ENCODE data around the gene NUDT22.

The NUDT22 gene

GRCh38 chr11:64229744-64230170 lies 3.7 kb downstream of the NUDT22 start:
- DNase-seq: no peak

- DNase-seq: peak; percentile 78
Observed at GRCh38 chr11:64230171-64230984, 4.3 kb downstream of the NUDT22 start, which contains the start of gene DNAJC4. Gene DNAJC4 (plus strand): TSS chr11:64230548. CDS start chr11:64230855, 307 bp downstream.

GRCh38 chr11:64230985-64231365 lies 4.9 kb downstream of the NUDT22 start:
- DNase-seq: no peak

GRCh38 chr11:64231546-64231945 lies 5.5 kb downstream of the NUDT22 start:
- DNase-seq: no peak

DNA sequence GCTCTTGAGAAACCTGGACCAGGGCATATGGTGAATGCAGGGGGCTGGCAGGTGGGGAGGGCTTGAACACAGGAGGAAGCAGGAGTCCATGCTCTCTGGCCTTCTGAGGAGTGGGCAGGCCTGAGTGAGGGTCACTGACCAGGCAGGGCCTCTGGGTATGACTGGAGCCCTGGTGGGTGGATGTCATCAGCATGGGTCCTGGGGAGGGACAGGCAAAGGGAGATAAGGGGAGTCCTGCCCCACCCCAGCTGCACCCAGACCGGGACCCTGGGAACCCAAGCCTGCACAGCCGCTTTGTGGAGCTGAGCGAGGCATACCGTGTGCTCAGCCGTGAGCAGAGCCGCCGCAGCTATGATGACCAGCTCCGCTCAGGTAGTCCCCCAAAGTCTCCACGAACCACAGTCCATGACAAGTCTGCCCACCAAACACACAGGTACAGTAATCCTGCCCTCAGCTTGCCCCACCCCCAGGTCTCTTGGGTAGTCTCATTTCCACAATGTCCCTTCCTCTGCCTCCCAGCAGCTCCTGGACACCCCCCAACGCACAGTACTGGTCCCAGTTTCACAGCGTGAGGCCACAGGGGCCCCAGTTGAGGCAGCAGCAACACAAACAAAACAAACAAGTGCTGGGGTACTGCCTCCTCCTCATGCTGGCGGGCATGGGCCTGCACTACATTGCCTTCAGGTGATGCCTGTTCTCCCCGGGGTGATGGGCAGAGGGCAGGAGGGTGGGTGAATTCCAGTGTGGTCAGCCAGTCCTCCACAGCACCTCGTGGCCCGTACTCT lies 6.3 kb downstream of the NUDT22 start:
- DNase-seq: no peak

GRCh38 chr11:64232967-64233315 lies 6.9 kb downstream of the NUDT22 start:
- no peak for DNase-seq

GRCh38 chr11:64233913-64234586 lies 8.0 kb downstream of the NUDT22 start, which contains the start of gene VEGFB:
Gene VEGFB (plus strand): TSS chr11:64234584. CDS start chr11:64234834, 250 bp downstream.
- peak; percentile 67 for DNase-seq

DNA sequence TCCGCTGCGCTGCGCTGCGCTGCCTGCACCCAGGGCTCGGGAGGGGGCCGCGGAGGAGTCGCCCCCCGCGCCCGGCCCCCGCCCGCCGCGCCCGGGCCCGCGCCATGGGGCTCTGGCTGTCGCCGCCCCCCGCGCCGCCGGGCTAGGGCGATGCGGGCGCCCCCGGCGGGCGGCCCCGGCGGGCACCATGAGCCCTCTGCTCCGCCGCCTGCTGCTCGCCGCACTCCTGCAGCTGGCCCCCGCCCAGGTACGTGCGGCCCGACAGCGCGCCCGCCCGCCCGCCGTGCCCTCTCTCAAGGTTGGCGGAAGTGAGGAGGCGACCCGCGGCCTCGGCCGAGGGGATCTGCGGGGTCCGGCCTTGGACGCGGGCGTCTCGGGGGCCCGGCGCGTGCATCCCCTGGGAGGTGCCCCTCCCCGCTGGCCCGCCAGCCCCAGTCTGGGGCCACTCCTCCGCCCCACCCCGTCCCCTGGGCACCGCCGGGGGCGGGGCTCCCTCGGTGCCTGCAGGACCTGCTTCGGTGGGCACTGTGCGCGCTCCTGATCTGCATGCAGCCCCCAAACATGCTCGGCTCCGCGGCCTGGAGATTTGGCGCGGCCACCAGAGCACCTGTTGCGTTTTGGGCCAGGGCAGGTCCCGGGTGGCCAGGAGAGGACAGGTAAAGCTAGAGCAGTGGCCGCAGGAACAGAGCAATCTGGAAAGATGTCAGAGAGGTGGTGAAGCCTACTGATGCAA lies 8.7 kb downstream of the NUDT22 start:
- DNase-seq: peak; percentile 40

- no peak for DNase-seq
Observed at GRCh38 chr11:64235437-64236161, 9.5 kb downstream of the NUDT22 start.

DNA sequence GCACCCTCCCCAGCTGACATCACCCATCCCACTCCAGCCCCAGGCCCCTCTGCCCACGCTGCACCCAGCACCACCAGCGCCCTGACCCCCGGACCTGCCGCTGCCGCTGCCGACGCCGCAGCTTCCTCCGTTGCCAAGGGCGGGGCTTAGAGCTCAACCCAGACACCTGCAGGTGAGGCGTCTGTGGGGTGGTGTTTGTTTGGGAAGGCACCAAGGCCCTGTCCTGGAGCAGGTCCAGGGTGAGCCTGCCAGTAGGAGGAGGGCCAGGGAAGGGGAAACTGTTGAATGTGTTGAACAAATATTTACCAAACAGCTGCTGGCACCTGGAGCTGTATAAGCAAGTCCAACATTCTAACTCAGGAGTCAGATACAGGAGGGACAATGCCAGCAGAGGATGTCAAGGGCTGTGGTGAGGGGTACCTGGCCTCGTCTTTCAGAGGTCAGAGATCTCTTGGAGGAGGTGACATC lies 11.4 kb downstream of the NUDT22 start:
- DNase-seq: no peak

GRCh38 chr11:64238076-64238475 lies 12.0 kb downstream of the NUDT22 start:
- no peak for DNase-seq

DNA sequence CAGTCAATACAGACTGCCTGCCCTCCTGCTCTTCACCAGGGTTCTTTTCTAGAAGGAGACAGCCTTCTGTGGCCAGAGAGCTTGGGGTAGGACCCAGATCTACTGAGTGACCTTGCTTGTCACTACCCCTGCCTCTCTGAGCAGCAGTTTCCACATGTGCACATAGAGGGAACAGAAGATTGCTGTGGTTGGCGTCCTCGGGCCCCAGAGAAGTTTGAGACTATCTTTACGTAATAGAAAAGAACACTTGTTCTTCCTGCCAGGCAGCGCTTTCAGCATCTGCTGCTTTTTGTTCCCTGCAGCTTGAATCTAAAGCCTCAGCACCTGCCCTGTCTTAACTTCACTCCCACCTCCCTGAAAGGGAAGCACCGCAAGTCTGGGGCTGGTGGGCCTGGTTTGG lies 12.9 kb downstream of the NUDT22 start:
- DNase-seq: no peak

GRCh38 chr11:64239662-64240434 lies 13.8 kb downstream of the NUDT22 start:
- DNase-seq: no peak

DNA sequence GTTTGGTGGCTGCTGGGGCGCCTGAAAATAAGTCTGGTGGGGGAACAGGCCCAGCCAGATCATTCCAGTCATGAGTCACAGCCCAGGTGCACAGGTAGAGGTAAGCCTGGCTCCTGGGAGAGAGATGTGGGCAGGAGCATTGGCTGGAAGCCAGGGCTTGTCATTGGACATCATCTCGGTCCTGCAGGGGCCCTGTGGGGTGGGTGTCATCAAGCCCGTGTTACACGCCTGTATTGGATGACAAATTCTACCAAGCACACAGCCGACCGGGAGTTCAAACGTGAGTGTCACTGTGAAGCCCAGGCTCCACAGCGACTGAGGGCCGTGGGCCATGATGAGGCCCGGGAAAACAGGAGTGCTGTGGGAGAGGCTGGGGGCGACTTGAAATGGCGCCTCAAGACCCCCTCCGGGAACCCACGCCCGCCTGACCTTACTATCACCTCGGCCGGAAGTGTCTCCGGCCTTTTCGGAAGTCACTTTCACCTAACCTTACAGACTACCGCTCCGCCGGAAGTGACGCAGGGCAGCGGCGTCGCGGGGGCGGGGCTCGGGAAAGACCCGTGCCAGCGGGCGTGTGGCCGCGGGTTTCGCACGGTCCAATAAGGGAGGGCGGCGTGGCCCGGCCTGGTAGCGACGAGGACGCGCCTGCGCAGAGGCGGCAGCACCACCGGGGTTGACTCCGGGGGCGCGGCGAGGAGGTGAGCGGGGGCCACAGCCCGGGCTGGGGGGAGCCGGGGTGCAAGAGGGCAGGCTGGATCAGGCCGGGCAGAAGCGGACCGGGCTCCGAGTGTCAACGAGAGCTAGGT lies 14.6 kb downstream of the NUDT22 start, which contains the start of gene FKBP2:
Gene FKBP2, plus strand, starts transcription at position 661 of the 806 bp plus-strand sequence. CDS start 1,293 bp downstream, outside the sequence.
- peak; percentile 95 for DNase-seq

DNA sequence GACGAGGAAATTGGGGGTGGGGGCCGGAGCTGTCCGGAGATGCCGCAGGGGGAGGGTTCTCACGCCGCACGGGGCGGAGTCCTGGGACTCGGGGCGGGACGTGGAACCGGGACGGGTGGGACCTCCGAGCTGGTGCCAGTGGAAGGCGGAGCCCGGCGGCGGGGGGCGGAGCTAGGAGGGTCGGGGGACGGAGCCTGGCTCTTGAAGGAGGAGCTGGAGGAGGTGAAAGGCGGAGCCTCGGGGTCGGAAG lies 15.1 kb downstream of the NUDT22 start:
- peak; percentile 99 for DNase-seq

DNA sequence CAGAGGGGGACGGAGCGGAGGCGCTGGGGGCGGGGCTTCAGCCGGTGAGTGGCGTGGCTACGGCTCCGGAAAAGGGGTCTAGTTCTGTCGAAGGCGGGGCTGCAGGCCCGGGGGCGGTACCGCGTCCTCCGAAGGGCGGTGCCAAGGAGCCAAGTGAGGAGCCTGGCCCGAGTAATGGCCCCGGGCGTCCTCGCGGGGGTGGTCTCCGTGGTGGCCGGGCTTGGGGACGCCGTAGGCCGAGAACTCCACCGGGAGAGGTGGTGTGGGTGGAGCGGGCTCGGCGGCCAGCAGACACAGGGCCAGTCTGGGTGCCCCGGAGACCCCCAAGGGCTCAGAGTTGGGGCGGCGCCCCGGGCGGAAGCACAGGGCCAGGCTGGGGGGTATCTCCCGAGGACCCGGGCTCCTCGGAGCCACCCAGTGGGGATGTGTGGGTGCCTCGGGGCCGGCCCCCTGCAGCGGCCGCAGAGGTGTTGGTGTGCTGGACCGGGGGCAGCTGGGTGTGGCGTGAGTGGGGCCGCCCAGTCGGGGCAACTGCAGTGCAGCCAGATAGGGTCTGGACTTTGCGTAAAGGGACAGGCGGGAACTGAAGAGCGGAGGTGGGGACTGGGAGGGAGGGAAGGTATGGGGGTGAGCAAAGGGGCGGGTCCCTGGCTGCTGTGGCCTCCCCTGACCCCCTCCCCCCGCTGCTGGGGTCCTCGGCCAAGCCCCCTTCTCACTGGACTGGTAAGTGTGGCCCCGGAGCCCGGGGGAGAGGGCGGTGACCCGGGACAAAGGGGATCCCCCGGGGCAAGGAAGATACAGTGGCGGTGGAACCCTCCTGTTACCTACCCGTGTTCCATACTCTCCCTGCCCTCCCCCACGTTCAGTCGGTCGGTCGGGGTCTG lies 15.7 kb downstream of the NUDT22 start:
- DNase-seq: no peak

GRCh38 chr11:64243236-64243854 lies 17.3 kb downstream of the NUDT22 start:
- no peak for DNase-seq

- DNase-seq: no peak
Observed at GRCh38 chr11:64244107-64244506, 18.0 kb downstream of the NUDT22 start.

- DNase-seq: no peak
Observed at GRCh38 chr11:64244966-64245365, 18.9 kb downstream of the NUDT22 start.

Data from effector CD8-positive, alpha-beta T cell (primary cell).